COLO668 (cell line): ENCODE results near the gene TSPAN10.

Experiments
- DNase-seq: peaks from one replicate; lab custom pipeline; 2025; ENCODE audit not compliant: unreplicated experiment; lab: John Stamatoyannopoulos, UW

The TSPAN10 gene

GRCh38 chr17:81631482-81631881, 5.5 kb upstream of the TSPAN10 start:
- DNase-seq, result no peak

GRCh38 chr17:81635431-81635830, 1.6 kb upstream of the TSPAN10 start:
- DNase-seq, result no peak

- no peak for DNase-seq
These were observed 957 bp upstream of the TSPAN10 start for GRCh38 chr17:81635973-81636504.

GRCh38 chr17:81638683-81639082, 1.7 kb downstream of the TSPAN10 start:
- DNase-seq, result no peak

- no peak for DNase-seq
These were observed 3.0 kb downstream of the TSPAN10 start for GRCh38 chr17:81640011-81640410.

GRCh38 chr17:81641825-81642489, 5.0 kb downstream of the TSPAN10 start:
- no peak for DNase-seq

GRCh38 chr17:81644496-81644895, 7.5 kb downstream of the TSPAN10 start:
- no peak for DNase-seq

GRCh38 chr17:81644976-81645952, 8.3 kb downstream of the TSPAN10 start:
- no peak for DNase-seq

- no peak for DNase-seq
These were observed 10.0 kb downstream of the TSPAN10 start for GRCh38 chr17:81646869-81647600.

GRCh38 chr17:81647640-81648012, 10.6 kb downstream of the TSPAN10 start:
- DNase-seq, result no peak

GRCh38 chr17:81648013-81648706, 11.2 kb downstream of the TSPAN10 start:
- DNase-seq, result no peak

- DNase-seq, result no peak
These were observed 11.7 kb downstream of the TSPAN10 start for GRCh38 chr17:81648707-81649085.

- DNase-seq, result no peak
These were observed 14.0 kb downstream of the TSPAN10 start for GRCh38 chr17:81650951-81651350.

GRCh38 chr17:81651692-81652091, 14.7 kb downstream of the TSPAN10 start:
- DNase-seq, result peak; percentile 3

GRCh38 chr17:81652906-81653771, 16.1 kb downstream of the TSPAN10 start:
- DNase-seq, result no peak

- DNase-seq, result no peak
These were observed 18.6 kb downstream of the TSPAN10 start for GRCh38 chr17:81655378-81656117.

GRCh38 chr17:81656118-81656743, 19.2 kb downstream of the TSPAN10 start, which contains the start of gene PDE6G:
PDE6G (minus strand) TSS chr17:81656542; CDS start chr17:81653305, 3,237 bp downstream.
- DNase-seq, result no peak

- no peak for DNase-seq
These were observed 19.8 kb downstream of the TSPAN10 start for GRCh38 chr17:81656835-81657234.
